ENCODE data around the gene PDX1.

The PDX1 gene

GRCh38 chr13:27919934-27920676 is at the start of gene PDX1:
Gene PDX1 (plus strand): TSS chr13:27920000. CDS start chr13:27920139, 139 bp downstream.
- DNase-seq (ENCODE audit: low read depth), result no peak

DNA sequence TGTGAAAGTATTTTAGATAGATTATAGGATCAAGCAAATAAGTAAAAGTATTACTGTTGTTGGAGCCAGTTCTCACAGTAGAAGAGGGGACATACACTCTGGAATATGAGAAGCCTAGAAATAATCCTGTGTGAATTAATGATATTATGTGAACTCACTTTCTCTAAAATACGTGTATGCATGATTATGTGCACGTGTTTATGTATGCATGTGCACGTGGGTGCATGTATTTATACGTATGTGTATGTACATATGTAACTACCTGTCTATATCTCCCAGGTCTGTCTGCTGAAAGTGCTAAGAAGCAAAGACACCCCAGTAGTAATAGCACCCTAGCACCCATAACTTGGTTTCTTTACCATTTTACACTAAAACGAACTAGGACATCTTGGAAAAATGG is 41.5 kb upstream of the PDX1 start:
- no peak for DNase-seq (ENCODE audit: low read depth)

DNA sequence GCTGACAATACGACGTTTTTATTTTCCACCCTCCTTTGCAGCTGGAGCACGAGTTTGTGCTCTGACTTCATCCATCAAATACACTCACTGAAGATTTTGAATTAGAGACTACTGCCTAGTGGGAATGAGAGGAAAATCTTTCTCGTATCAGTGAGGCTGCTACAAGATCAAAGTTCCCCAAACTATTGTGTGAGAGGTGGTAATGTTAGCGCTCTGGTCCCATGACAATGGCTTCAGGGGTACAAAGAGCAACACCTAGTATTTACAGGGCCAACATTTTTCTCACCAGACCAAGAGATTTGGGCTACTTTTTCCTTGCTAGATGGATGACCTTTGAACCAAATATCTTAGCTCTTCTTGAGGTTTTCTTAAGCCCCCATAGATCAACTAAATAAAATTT is 30.3 kb upstream of the PDX1 start:
- DNase-seq (ENCODE audit: low read depth), result no peak

GRCh38 chr13:27896726-27897125 is 23.1 kb upstream of the PDX1 start:
- DNase-seq (ENCODE audit: low read depth), result no peak

GRCh38 chr13:27904719-27905118 is 15.1 kb upstream of the PDX1 start:
- no peak for DNase-seq (ENCODE audit: low read depth)

GRCh38 chr13:27905650-27906049 is 14.2 kb upstream of the PDX1 start:
- no peak for DNase-seq (ENCODE audit: low read depth)

DNA sequence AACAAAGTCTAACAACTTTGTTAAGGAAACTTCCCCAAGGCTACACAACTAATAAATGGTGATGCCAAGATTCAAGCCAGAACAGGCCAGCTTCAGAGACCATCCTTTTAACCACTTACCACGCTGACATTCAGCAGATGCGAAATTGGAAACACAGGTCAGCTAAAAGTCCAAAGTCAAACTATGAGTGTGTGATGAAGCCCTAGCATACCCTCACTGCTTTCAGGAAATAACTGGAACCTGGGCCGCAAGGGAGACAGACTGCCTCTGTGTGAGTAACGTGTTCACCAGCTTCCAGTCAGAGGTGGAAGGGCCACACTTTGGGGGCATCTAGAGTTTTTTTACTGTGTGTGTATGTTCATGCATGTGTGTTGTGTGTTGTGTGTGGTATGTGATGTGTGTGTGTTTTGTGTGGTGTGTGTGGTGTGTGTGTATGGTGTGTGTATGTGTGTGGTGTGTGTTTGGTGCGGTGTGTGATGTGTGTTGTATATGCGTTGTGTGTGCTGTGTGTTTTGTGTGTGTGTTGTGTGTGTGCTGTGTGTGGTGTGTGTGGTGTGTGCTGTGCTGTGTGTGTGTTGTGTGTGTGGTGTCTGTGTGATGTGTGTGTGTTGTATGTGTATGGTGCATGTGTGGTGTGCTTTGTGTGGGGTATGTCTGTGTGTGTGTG is 12.5 kb upstream of the PDX1 start:
- no peak for DNase-seq (ENCODE audit: low read depth)

GRCh38 chr13:27909378-27909777 is 10.4 kb upstream of the PDX1 start:
- DNase-seq (ENCODE audit: low read depth), result no peak

- no peak for DNase-seq (ENCODE audit: low read depth)
Observed at GRCh38 chr13:27911521-27911920, 8.3 kb upstream of the PDX1 start.

- no peak for DNase-seq (ENCODE audit: low read depth)
Observed at GRCh38 chr13:27913160-27913559, 6.6 kb upstream of the PDX1 start.

DNA sequence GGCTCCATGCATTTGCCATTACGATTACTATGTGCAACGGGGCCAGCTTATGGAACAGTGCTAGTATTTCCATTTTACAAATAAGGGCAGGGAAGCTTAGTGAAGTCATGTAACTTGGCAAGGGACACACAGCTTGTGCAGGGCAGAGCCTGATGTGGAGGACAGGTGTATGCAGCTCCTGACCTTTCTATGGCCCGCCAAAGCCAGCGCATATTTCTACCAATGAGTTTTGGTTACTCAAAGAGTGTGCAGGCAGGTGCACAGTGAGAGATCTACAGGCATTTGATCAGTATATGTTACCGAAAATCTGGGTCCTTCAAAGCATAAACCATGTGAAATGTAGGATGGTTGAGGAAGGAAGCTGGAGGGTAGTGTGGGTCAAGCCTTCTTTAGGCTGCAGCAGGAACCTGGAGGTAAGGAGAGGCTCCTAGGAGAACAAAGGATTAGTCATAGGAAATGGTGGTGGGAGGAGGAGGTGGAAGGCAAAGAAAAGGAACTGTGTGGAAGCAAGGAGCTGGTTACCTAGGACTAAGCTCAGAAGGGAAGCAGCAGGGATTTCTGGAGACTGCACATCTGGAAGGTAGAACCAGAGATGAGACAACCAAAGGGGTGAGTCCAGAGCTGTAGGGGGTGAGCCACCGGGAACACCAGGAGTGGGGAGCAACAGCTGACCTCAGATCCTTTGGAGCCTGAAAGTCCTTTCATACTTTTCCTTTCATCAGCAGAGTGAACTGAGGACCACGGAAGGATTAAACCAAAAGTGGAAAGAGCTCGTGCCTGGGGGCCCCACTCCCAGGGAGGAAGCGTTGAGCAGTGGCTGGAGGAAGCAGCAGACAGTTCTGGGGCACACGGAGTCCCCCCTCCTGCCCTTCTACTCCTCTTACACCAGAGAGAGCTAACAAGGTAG is 4.2 kb upstream of the PDX1 start:
- DNase-seq (ENCODE audit: low read depth), result no peak

DNA sequence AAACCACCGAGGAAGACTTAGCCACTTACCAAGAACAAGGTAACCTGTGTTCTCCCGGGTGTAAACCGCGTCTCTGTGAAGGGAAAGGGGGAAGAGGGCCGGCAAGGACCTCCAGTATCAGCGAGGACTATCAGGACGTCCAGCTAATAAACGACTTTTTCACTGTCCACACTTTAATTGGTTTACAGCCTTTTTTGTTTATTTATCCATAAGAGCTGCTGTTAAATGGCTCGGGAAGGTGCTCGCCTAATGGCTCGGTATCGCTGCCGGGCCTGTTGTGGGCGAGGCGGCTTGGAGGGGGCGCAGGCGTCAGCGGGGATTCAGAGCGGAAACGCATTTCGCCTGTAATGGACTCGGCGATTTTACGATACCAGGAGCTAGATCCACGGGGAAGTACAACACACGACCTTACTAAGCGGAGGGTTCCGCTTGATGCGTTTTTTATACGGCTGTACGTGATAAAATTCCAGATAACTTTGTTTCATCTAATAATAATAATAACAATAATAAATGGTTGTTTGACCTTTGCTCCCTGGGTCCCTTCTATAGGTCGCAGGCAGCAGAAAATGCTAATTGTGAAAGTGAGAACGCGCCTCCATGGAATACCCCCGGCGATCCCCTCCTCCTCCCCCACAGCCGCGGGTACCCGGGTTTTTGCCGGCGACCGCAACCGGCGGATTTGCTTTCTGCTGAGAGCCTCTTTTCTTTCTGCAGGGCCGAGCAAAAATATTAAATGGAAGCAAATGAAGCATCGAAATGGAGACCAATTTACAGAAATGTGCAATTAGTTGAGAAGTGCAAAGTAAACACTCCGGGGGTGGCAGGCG is 2.5 kb upstream of the PDX1 start:
- DNase-seq (ENCODE audit: low read depth), result no peak

- no peak for DNase-seq (ENCODE audit: low read depth)
Observed at GRCh38 chr13:27918041-27918917, 1.5 kb upstream of the PDX1 start.

DNA sequence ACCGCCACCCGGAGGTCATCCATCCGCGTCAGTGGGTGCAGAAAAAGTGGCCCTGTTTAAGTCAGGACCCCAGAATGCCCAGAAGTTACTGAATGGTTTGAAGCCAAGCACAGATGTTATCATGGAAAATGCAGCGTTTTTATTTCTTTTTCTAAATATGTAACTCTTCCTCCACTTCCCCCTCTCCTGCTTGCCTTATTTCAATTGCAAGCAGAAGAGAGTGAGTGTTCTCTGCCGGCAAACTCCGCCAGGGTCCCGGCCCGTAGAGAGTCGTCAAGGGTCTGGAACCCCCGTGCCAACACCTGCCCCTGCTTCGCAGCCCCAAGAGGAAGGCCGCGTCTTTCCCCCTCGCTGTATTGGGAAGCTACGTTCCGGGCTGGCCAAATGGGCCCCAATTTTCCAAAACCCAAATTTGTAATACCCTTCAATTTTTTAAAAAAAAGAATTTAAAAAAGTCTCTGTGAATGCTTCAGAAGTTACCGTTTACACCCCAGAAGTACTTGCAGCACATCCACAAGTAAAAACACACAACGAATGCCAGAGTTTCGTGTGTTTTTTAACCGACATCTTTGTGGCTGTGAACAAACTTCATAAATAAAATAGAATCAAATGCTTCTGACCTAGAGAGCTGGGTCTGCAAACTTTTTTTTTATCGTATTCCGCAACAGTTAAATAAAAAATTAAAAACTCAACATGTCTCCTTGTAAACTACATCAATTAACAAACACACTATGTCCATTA is 712 bp upstream of the PDX1 start:
- no peak for DNase-seq (ENCODE audit: low read depth)

DNA sequence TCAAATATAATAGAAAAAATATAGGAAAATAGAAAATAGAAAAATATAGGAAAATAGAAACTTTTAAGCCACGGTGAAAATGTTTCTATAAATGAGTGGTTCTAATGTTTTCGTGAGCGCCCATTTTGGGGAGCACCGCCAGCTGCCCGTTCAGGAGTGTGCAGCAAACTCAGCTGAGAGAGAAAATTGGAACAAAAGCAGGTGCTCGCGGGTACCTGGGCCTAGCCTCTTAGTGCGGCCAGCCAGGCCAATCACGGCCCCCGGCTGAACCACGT is 204 bp upstream of the PDX1 start:
- DNase-seq (ENCODE audit: low read depth), result no peak

DNA sequence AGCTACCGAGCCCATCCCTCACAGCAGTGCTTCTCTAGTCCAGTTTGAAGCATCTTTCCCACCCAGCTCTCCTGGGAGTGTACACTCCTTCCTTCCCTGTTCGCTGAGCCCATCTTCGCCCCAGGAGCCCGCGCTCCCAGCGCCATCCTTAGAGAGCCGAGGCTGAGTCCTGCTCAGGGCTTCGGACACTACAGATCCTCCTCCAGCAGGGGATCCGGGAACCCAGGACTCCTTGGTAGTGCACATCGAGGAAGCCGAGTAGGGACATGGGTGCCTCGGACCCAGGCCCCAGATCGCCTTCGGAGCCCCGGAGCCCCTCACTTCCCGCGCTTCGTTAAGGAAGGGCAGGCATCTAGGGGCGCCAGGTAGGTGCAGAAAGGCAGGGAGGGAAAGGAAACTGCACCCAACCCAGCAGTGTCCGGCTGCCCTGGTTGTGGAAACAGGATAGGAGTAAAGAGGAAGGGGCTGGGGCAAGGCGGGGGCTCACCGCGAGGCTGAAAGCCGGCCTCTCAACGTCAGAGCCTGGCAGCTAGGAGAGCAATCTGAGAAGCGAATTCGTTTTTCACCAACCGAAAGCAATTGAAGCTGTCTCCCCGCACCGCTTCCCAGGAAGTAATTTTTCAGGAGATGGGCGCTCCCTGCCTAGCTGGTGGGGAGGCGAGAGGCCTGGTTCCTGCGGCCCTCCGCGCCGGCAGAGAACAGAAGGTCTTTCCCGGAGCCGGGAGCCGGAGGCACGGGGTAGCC is 1.0 kb downstream of the PDX1 start:
- no peak for DNase-seq (ENCODE audit: low read depth)

GRCh38 chr13:27921421-27921960 is 1.7 kb downstream of the PDX1 start:
- no peak for DNase-seq (ENCODE audit: low read depth)

GRCh38 chr13:27921961-27922882 is 2.4 kb downstream of the PDX1 start:
- DNase-seq (ENCODE audit: low read depth), result no peak

Measured in fibroblast of gingiva (primary cell).